Stimulated activated CD8-positive, alpha-beta memory T cell treated with anti-CD3 and anti-CD28 coated beads, Interleukin-15, amount 100 ng/mL, for 4 hours (primary cell): ENCODE results near the gene LST1.

Source experiments
- DNase-seq, 2 donors: peaks; one replicate each; pipeline ENCODE4 v3.0.0-alpha.2; 2020; ENCODE audit warnings: low read depth in 2 of 2

The LST1 gene

DNA sequence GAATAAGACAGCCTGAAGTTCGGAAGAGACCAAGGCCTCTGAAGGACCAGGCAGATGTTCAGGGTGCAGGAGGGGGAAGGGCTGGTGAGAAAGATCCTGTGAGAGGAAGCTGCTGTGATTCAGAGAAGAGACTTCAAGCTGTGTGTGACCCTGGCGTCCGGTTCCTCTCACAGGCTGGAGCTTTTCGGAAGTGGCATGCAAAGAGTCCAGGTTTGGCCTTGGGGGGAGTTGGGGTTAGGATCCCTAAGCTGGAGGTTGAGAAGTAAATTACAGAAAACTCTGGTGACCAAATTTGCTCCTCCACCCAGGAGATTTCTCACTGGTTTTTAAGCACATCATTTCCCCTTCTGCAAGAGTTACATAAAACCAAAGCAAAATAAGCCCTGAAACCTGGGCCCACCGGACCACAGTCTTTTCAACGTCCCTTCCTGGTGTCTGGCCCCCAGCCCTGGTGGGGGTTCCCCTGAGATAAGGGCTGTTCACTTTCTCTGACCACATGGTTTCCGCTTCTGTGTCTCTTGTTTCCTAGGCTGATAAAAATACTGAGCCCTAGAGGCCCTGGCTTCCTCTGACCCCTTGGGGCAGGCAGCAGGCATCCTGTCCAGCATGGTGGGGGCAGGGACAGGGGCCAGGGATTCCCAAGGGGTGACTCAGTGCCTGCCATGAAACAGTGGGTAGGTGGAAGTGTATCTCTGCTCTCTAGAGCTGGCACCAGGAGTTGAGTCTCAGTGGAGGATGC lies 25.9 kb upstream of the LST1 start:
- no peak for DNase-seq

DNA sequence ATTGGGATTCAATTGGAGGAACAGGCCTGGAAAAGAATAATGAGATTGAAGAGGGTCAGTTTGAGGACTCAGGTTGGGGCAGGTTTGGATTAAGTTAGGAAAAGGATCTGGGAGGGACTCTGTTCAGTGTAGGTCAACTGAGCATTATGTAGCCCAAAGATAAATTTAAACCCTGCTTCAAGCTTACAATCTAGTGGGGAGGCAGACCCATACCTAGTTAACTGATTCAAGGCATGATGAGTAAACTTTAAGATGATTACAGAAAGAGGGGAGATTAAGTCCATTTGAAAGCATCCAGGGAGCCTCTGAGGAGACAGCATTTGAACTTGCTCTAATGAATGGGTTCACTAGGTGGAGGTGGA lies 25.4 kb upstream of the LST1 start:
- no peak for DNase-seq

- no peak for DNase-seq
Observed at GRCh38 chr6:31567531-31568370, 18.3 kb upstream of the LST1 start.

GRCh38 chr6:31568537-31568961 lies 17.5 kb upstream of the LST1 start:
- no peak for DNase-seq

DNA sequence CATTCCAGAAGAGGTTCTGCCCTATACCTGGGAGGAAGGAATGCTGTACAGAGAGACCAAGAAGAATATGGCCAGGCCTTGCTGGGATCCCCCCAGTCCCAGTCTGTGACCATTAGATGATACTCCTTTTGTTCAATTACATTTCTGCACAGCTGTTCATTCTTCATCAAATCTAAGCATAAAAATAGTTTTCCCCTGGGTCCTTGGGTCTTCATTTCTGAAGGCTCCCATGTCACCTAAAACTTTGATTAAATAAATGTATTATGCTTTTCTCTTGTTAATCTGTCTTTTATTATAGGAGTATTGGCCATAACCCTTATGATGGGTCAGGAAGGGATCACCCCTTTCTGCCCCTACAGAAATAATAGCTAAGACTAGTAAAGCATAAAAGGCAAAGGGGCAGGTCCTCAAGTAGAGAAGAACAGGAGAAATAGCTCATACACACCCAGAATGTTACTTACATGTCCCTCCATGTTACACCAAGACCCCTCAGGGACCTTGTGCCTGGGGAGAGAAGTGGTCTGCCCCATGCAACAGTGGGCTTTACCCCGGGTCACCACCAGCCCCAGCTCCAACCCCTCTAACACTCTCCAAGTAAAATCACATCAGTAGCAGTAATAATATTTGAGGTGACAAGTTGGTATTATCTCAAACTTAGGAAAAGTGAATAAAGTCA lies 16.1 kb upstream of the LST1 start:
- DNase-seq: no peak

GRCh38 chr6:31572041-31572911 lies 13.8 kb upstream of the LST1 start, which contains the start of gene LTA:
Gene LTA, plus strand, starts transcription at chr6:31572289. Its CDS starts 454 bp downstream, at chr6:31572743.
- DNase-seq: peak; percentile 66 to 67

- DNase-seq: no peak
Observed at GRCh38 chr6:31573239-31574105, 12.6 kb upstream of the LST1 start.

DNA sequence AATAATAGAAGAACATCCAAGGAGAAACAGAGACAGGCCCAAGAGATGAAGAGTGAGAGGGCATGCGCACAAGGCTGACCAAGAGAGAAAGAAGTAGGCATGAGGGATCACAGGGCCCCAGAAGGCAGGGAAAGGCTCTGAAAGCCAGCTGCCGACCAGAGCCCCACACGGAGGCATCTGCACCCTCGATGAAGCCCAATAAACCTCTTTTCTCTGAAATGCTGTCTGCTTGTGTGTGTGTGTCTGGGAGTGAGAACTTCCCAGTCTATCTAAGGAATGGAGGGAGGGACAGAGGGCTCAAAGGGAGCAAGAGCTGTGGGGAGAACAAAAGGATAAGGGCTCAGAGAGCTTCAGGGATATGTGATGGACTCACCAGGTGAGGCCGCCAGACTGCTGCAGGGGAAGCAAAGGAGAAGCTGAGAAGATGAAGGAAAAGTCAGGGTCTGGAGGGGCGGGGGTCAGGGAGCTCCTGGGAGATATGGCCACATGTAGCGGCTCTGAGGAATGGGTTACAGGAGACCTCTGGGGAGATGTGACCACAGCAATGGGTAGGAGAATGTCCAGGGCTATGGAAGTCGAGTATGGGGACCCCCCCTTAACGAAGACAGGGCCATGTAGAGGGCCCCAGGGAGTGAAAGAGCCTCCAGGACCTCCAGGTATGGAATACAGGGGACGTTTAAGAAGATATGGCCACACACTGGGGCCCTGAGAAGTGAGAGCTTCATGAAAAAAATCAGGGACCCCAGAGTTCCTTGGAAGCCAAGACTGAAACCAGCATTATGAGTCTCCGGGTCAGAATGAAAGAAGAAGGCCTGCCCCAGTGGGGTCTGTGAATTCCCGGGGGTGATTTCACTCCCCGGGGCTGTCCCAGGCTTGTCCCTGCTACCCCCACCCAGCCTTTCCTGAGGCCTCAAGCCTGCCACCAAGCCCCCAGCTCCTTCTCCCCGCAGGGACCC lies 11.7 kb upstream of the LST1 start:
- DNase-seq: no peak

- DNase-seq: peak; percentile 62 to 75
Observed at GRCh38 chr6:31575335-31575901, 10.7 kb upstream of the LST1 start, which contains the start of gene TNF. Gene TNF, plus strand, starts transcription at chr6:31575565. Its CDS starts 177 bp downstream, at chr6:31575742.

GRCh38 chr6:31575952-31576685 lies 10.0 kb upstream of the LST1 start:
- no peak for DNase-seq

GRCh38 chr6:31576897-31577578 lies 9.0 kb upstream of the LST1 start:
- DNase-seq: no peak

GRCh38 chr6:31577579-31577966 lies 8.5 kb upstream of the LST1 start:
- no peak for DNase-seq

- DNase-seq: no peak
Observed at GRCh38 chr6:31578184-31579118, 7.6 kb upstream of the LST1 start.

DNA sequence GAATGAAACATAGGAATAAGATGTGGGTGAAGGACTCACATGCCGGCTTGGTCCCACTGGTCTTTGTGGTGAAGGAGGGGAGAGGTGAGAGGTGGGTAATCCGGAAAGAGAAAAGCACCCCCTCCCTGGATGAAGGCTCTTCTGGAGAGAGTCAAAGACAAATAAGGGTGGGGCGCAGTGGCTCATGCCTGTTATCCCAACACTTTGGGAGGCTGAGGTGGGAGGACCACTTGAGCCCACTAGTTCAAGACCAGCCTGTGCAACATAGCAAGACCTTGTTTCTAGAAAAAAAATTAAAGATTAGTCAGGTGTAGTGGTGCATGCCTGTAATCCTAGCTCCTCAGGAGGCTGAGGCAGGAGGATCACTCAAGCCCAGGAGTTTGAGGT lies 7.0 kb upstream of the LST1 start:
- DNase-seq: no peak

- no peak for DNase-seq
Observed at GRCh38 chr6:31579546-31580437, 6.3 kb upstream of the LST1 start.

- no peak for DNase-seq
Observed at GRCh38 chr6:31580438-31580740, 5.7 kb upstream of the LST1 start.
